NCI-H2029 treated with DMSO at 0.1 percent for 48 hours (cell line): ENCODE results near the gene ZNF211.

Experiments
- DNase-seq: peaks from one replicate; lab custom pipeline; 2025; lab: John Stamatoyannopoulos, UW

ZNF211 gene

DNA sequence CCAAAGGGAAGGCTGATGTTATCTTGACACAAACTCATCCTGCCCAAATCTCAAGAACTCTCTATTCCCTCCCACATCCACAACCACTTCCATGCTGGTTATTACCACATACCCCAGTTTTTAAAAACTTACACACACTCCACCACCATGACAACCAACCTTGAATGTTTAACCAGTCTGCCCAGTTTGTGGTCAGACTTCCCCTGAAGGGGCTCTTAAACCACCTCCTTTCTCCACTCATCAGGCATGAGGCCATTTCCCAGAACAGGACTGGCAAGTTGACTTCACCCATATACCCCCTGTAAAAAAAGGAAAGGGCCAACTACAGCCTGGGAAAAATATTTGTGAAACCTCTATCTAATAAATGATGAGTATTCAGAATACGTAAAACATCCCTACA, 23.4 kb downstream of the ZNF211 start:
- DNase-seq = no peak

GRCh38 chr19:57664269-57665127, 31.5 kb downstream of the ZNF211 start:
- DNase-seq = no peak

GRCh38 chr19:57665261-57665806, 32.4 kb downstream of the ZNF211 start:
- no peak for DNase-seq

DNA sequence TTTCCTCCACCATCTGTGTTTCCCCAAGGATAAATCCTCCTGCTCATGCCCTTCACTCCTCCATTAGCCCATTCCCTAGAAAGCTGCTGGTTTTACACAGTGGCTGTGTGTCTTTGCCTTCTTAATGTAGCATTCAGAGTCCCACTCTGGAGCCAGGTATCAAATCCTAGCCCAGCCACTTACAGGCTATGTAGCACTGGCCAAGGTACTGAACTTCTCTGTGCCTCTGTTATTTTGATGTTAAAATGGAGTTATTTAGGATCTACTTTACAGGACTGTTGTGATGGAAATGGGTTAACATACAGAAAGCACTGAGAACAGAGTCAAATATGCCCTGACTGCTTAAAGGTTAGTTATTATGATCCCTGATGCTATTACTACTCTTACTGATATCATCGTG, 34.3 kb downstream of the ZNF211 start:
- DNase-seq = no peak

DNA sequence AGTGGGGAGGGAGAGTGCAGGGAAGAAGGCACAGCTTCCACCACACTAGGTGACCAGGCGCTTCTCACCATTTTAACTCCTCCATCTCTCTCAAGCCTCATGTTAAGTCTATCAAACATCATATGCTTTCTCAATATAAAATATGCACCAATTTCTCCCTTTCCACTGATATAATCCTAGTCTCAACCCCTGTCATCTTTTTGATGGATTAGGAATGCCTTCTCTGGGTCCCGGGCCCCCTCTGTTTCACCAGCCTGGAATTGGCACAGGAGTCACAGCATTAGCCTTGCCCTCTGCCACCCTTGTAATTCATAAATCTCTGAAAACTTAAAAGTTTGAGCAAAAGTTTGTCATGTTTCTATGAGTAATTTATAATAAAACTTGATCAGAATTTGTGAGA, 35.7 kb downstream of the ZNF211 start, which contains the start of gene ZSCAN4:
TSS of gene ZSCAN4 (plus strand) at position 301 of the 400 bp plus-strand sequence. CDS start 7,211 bp downstream, outside the sequence.
- no peak for DNase-seq

GRCh38 chr19:57671124-57671895, 38.3 kb downstream of the ZNF211 start:
- no peak for DNase-seq

DNA sequence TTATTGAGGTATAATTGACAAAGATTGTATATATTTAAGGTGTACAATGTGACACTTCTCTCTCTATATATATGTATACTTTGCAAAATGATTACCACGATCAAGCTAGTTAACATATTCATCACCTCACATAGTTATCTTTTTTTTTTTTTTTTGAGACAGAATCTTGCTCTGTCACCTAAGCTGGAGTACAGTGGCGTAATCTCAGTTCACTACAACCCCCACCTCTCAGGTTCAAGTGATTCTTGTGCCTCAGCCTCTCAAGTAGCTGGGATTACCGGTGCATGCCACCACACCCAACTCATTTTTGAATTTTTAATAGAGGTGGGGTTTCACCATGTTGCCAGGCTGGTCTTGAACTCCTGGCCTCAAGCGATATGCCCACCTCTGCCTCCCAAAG, 39.5 kb downstream of the ZNF211 start:
- DNase-seq = no peak

DNA sequence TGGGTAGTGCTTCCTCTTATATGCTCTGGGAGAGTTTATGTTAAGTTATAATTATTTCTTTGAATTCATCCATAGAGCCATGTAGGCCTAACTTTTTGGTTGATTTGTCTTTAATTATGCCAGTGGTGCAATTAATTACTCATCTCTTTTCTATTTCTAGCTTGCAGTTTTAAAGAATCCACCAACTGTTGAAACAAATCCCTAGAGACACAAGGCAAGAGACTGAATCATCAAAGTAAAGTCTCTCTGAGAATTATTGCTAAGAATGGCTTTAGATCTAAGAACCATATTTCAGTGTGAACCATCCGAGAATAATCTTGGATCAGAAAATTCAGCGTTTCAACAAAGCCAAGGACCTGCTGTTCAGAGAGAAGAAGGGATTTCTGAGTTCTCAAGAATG, 42.9 kb downstream of the ZNF211 start:
- DNase-seq = no peak

DNA sequence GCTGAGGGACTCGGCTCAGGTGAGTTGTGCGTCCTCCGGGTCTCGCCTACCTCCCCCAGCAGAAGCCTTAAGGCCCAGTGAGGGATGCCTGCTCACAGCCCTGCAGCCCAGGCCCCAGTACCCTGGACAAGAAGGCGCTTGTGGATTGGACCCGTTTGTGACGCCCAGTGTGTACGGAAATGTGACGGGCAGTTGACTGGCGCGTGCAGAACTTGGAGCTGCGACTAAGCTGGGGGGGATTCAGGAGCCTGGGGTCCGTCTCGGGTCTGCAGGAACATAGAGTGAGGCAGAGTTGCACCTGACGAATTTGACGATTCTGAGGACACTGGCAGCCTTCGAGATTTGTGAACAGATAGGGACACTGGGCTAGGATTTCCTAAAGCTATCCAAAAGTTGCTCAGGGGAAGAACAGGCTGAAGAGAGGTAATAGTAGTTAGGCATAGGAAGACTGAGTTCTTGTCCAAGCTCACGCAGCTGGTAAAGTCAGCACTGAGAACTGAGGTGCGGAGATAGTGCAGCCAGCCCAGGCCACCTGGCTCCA, 49.3 kb downstream of the ZNF211 start:
- no peak for DNase-seq

- DNase-seq = no peak
Observed at GRCh38 chr19:57686727-57687126, 53.8 kb downstream of the ZNF211 start.

- no peak for DNase-seq
Observed at GRCh38 chr19:57687363-57688010, 54.5 kb downstream of the ZNF211 start.

- DNase-seq = no peak
Observed at GRCh38 chr19:57688011-57688763, 55.2 kb downstream of the ZNF211 start.

DNA sequence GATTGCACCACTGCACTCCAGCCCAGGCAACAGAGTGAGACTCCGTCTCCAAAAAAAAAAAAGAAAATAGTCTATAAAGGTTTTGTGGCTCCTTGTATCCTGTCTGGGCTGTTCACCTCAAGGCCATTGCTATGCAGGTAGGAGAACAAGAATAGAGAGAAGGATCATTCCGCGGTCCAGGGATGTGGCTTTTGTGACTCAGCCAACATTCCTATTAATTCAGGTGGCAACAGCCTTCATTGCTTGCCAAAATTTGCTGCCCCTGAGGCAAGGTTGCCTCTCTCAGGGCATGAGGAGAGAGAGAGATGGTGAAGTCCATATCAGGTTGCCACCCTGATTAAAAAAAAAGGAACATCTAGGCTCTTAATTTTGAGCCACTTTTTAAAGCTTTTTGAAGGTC, 56.8 kb downstream of the ZNF211 start:
- no peak for DNase-seq
